GM13976 (cell line): ENCODE results near the gene LYRM4.
A peak's percentile ranks its signal among the peaks of the same experiment; 100 is the strongest.

Source experiments
- DNase-seq: peaks from one replicate; pipeline ENCODE4 v3.0.0; 2012; ENCODE audit warnings: low spot score
- in situ Hi-C: fragments of 300-500 bp; cut with MboI; formaldehyde crosslinking; loops from one replicate; pipeline ENCODE4 v1.12.0; 2022; ENCODE audit warnings: low sequenced_read_pairs, mixed read lengths, inconsistent platforms; ENCODE audit not compliant: unreplicated experiment
- TF ChIP-seq, protein P1 (sequence below): IDR thresholded peaks from 2 replicates; pipeline ENCODE4 v1.5.1; 2012; ENCODE audit warnings: borderline replicate concordance, mild to moderate bottlenecking; ENCODE audit not compliant: insufficient read depth; ENCODE audit errors: extremely low read depth, missing control alignments, control extremely low read depth

The LYRM4 gene

DNA sequence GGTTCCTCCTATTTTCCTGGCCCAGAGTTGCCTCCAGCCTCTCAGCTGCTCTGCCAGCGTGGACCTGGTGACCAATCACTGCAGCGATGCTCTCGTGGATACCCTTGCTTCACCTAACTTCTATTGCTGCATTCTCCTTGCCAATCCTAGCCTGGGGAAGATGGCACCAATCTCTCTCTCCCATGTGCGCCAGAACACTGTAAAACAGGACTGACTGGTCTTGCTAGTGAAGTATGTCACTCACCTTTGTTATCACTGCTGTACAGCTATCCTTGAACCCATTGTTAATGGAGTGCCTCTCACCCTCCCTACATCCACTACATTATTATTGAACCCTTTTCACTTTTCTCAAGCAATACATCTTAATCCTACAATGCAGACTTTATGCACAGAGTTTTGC is 80.1 kb downstream of the LYRM4 start:
- TF ChIP-seq, protein P1, sequence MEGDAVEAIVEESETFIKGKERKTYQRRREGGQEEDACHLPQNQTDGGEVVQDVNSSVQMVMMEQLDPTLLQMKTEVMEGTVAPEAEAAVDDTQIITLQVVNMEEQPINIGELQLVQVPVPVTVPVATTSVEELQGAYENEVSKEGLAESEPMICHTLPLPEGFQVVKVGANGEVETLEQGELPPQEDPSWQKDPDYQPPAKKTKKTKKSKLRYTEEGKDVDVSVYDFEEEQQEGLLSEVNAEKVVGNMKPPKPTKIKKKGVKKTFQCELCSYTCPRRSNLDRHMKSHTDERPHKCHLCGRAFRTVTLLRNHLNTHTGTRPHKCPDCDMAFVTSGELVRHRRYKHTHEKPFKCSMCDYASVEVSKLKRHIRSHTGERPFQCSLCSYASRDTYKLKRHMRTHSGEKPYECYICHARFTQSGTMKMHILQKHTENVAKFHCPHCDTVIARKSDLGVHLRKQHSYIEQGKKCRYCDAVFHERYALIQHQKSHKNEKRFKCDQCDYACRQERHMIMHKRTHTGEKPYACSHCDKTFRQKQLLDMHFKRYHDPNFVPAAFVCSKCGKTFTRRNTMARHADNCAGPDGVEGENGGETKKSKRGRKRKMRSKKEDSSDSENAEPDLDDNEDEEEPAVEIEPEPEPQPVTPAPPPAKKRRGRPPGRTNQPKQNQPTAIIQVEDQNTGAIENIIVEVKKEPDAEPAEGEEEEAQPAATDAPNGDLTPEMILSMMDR: no peak
- in situ Hi-C loops: no loop called here
- DNase-seq: no peak

- no peak for DNase-seq
- in situ Hi-C loops: no loop called here
- TF ChIP-seq, protein P1: no peak
These were observed 80.8 kb downstream of the LYRM4 start for GRCh38 chr6:5179917-5180316.

GRCh38 chr6:5178806-5179205 is 81.9 kb downstream of the LYRM4 start:
- DNase-seq: no peak
- in situ Hi-C loops: no loop called here
- TF ChIP-seq, protein P1: no peak

DNA sequence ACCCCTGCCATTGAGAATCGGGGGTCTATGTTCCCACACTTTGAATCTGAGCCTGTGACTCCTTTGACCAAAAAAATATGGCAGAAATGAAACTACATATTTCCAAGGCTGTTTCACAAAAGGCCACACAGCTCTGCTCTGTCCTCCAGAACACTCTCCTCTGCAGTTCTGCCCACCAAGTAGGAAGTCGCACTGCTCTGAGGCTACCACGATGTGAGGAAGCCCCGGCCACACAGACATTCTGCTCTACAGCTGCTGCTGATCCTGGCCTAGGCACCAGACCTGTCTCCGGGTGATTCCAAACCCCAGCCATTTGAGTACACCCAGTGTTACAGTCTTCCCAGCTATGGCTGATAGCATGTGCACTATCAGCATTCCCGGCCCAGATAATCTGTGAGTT is 85.1 kb downstream of the LYRM4 start:
- no peak for DNase-seq

DNA sequence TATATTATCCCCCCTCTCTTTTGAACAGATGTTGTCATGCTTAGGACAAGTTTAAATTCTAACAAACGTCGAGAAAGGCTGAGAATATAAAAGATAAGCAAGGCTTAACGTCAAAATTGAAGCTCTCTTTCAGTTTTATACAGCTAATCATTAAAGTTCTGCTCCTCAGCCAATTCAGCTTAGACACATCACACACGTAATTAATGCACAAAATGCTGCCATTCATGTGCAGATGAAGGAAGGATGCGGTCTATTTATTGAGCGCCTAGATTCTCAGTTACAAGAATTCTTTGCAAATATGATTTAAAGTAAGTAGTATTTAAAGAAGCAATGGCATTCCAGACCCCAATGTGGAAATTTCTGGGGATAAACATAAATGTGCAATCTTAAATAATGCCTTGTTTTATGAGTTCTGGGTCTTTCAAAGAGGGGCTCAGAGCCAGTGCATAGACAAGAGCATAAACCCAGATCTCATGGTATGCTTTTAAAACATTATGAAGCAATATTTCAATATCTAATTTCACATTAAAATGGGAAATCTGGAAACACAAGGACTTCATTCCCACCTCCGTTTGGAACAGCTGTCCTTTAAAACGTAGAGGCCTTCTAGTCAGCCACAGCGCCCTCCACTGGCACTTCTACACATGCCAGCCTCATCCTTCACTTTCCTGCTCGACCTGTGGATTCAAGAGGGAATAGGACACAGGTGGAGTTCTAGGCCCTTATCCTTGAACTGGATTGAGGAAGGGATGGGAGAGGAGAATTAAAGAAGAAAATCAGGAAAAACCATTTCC is 85.8 kb downstream of the LYRM4 start:
- in situ Hi-C loops: no loop called here
- TF ChIP-seq, protein P1: peak; percentile 59
- no peak for DNase-seq

More for the DNA sequence above, 85.1 kb downstream of the LYRM4 start:
- in situ Hi-C loops: no loop called here
- TF ChIP-seq, protein P1: no peak

GRCh38 chr6:5174244-5174643 is 86.5 kb downstream of the LYRM4 start:
- TF ChIP-seq, protein P1: no peak
- in situ Hi-C loops: no loop called here
- peak; percentile 58 for DNase-seq
